GM06990 (cell line): Measurements from ENCODE around the gene KSR1.
A peak's percentile ranks its signal among the peaks of the same experiment; 100 is the strongest.

Experiments
- DNase-seq: peaks from one replicate; pipeline ENCODE4 v3.0.0-alpha.2; 2011; ENCODE audit not compliant: insufficient read length; ENCODE audit errors: extremely low read depth
- H3K27me3 ChIP-seq: replicated peaks from 2 replicates; pipeline ENCODE4 v1.6.0; 2011; ENCODE audit warnings: low read length; ENCODE audit not compliant: control insufficient read depth, insufficient read depth
- H3K36me3 ChIP-seq: 2 replicates; pipeline ENCODE4 v1.5.1; 2011; ENCODE audit warnings: low read length; ENCODE audit not compliant: control insufficient read depth, insufficient read depth
- H3K4me3 ChIP-seq: replicated peaks from 2 replicates; pipeline ENCODE4 v1.5.1; 2011; ENCODE audit warnings: low read depth, mild to moderate bottlenecking, control low read depth, low read length
- CTCF ChIP-seq: IDR thresholded peaks from 2 replicates; pipeline ENCODE4 v1.5.1; 2011; ENCODE audit warnings: low read length, control low read depth, mild to moderate bottlenecking, inconsistent platforms; ENCODE audit not compliant: insufficient read depth, poor library complexity, severe bottlenecking

KSR1 gene

GRCh38 chr17:27575912-27576252 lies 119.6 kb downstream of the KSR1 start:
- no peak overlapping the region for H3K4me3 ChIP-seq
- TF ChIP-seq CTCF, result no peak
- H3K27me3 ChIP-seq, result no peaks in the 10 kb centered on the region
- peaks cover 7% of the 10 kb centered on the region for H3K36me3 ChIP-seq
- DNase-seq, result no peak

- TF ChIP-seq CTCF, result no peak
- H3K4me3 ChIP-seq, result no peak overlapping the region
- H3K27me3 ChIP-seq, result no peaks in the 10 kb centered on the region
- H3K36me3 ChIP-seq, result peaks cover 5% of the 10 kb centered on the region
- DNase-seq, result no peak
These were observed 120.3 kb downstream of the KSR1 start for GRCh38 chr17:27576477-27577083.

- peaks cover 5% of the 10 kb centered on the region for H3K36me3 ChIP-seq
- H3K27me3 ChIP-seq, result no peaks in the 10 kb centered on the region
- no peak for TF ChIP-seq CTCF
- H3K4me3 ChIP-seq, result no peak overlapping the region
- no peak for DNase-seq
These were observed 121.0 kb downstream of the KSR1 start for GRCh38 chr17:27577121-27577761.

GRCh38 chr17:27577884-27578717 lies 121.9 kb downstream of the KSR1 start:
- H3K4me3 ChIP-seq, result no peak overlapping the region
- no peak for TF ChIP-seq CTCF
- peaks cover 5% of the 10 kb centered on the region for H3K36me3 ChIP-seq
- DNase-seq, result no peak
- H3K27me3 ChIP-seq, result no peaks in the 10 kb centered on the region

- TF ChIP-seq CTCF, result peak; percentile 28
- Histone ChIP-seq H3K36me3 (peaks cover 5% of the 10 kb centered on the region), H3K27me3 (no peaks in the 10 kb centered on the region), H3K4me3 (no peak overlapping the region)
- peak; percentile 76 for DNase-seq
These were observed 122.5 kb downstream of the KSR1 start for GRCh38 chr17:27578718-27579085.
